ENCODE data around the gene RGSL1. TPM values are rescaled to one million over a fixed set of nuclear protein-coding genes. Genes with fewer than 3 reads are reported as not detected.

RGSL1 gene
- total RNA-seq, 1 experiment from 2014 or later: not detected

DNA sequence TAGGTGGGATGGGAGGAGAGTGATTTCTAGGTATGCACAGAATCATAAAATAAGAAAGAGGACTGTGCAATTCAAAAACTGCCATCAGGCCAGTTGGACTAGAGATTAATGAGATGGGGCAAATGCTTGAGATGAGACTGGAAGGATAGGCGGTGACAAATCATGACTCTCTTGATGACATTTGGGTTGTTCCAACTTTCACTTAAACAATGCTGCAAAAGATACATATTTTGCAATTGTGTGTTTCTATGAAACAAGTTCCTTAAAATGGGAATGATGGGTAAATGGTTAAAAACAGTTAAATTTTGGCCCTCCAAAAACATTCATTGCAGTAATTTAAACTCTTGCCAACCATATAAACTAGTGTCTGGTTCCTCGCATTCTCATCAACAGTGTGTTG lies 84.0 kb downstream of the RGSL1 start:
- Histone ChIP-seq H3K9ac (ENCODE audit: low read length) (no peak overlapping the region), H3K9me3 (ENCODE audit: low read length) (no peaks in the 10 kb centered on the region), H2AFZ (ENCODE audit: low read length) (no peak overlapping the region), H3F3A (ENCODE audit: low read length, unreplicated experiment) (no peaks in the 10 kb centered on the region), H3K27me3 (ENCODE audit: low read length) (peaks cover 56% of the 10 kb centered on the region), H3K4me1 (ENCODE audit: insufficient read depth, low read length) (no peaks in the 10 kb centered on the region), H3K4me2 (ENCODE audit: low read length) (no peak overlapping the region), H3K9me2 (replicated peaks; ENCODE audit: low read length) (no peaks in the 10 kb centered on the region), H3K36me3 (ENCODE audit: low read depth, low read length) (no peaks in the 10 kb centered on the region), H3K79me2 (ENCODE audit: low read length) (no peaks in the 10 kb centered on the region), H3K27ac (ENCODE audit: low read length) (no peak overlapping the region), H3K4me3 (ENCODE audit: low read length) (no peak overlapping the region), H4K20me1 (ENCODE audit: low read length) (no peaks in the 10 kb centered on the region)
- ChIA-PET POLR2A (ENCODE audit: unreplicated experiment) (no interaction called here), CTCF (no interaction called here)
- intact Hi-C loops (cut with micrococcal nuclease): no loop called here
- TF ChIP-seq EZH2 (IDR thresholded peaks at IDR 0.05; ENCODE audit: low read length, unreplicated experiment) (no peak), CTCF (conservative IDR thresholded peaks at IDR 0.05; ENCODE audit: low read depth, low read length) (no peak), EZH2phosphoT487 (IDR thresholded peaks at IDR 0.05; ENCODE audit: borderline replicate concordance, low read length) (no peak)
- ATAC-seq: no peak
- no peak for DNase-seq
- BruUV-seq (replicated peaks): no TSS peak

- intact Hi-C loops (cut with micrococcal nuclease): no loop called here
Observed at GRCh38 chr1:182549346-182549745, 99.4 kb downstream of the RGSL1 start.

GRCh38 chr1:182549811-182550210 lies 99.9 kb downstream of the RGSL1 start:
- POLR2A ChIA-PET (ENCODE audit: unreplicated experiment): no interaction called here
- no peak for ATAC-seq

More at GRCh38 chr1:182549346-182549745, 99.4 kb downstream of the RGSL1 start:
- Histone ChIP-seq H3F3A (ENCODE audit: low read length, unreplicated experiment) (no peaks in the 10 kb centered on the region), H3K27ac (ENCODE audit: low read length) (no peak overlapping the region), H4K20me1 (ENCODE audit: low read length) (no peaks in the 10 kb centered on the region), H3K4me3 (ENCODE audit: low read length) (no peak overlapping the region), H3K9me3 (ENCODE audit: low read length) (no peaks in the 10 kb centered on the region), H3K9ac (ENCODE audit: low read length) (no peak overlapping the region), H3K79me2 (ENCODE audit: low read length) (no peaks in the 10 kb centered on the region), H3K27me3 (ENCODE audit: low read length) (peaks cover 8% of the 10 kb centered on the region; the same call in 1 of the 2 replicates), H3K9me2 (replicated peaks; ENCODE audit: low read length) (no peaks in the 10 kb centered on the region), H3K4me2 (ENCODE audit: low read length) (no peak overlapping the region), H3K36me3 (ENCODE audit: low read depth, low read length) (no peaks in the 10 kb centered on the region), H3K4me1 (ENCODE audit: insufficient read depth, low read length) (no peaks in the 10 kb centered on the region), H2AFZ (ENCODE audit: low read length) (no peak overlapping the region)
- ChIA-PET POLR2A (ENCODE audit: unreplicated experiment) (no interaction called here), CTCF (no interaction called here)
- ATAC-seq (no peak), DNase-seq (no peak)
- TF ChIP-seq EZH2 (IDR thresholded peaks at IDR 0.05; ENCODE audit: low read length, unreplicated experiment) (no peak), EZH2phosphoT487 (IDR thresholded peaks at IDR 0.05; ENCODE audit: borderline replicate concordance, low read length) (no peak)
- no TSS peak for BruUV-seq (replicated peaks)

More at GRCh38 chr1:182549811-182550210, 99.9 kb downstream of the RGSL1 start:
- Histone ChIP-seq H3K9me2 (replicated peaks; ENCODE audit: low read length) (no peaks in the 10 kb centered on the region), H3K36me3 (ENCODE audit: low read depth, low read length) (no peaks in the 10 kb centered on the region), H3K27ac (ENCODE audit: low read length) (no peak overlapping the region), H3K9ac (ENCODE audit: low read length) (no peak overlapping the region), H3K4me1 (ENCODE audit: insufficient read depth, low read length) (no peaks in the 10 kb centered on the region), H4K20me1 (ENCODE audit: low read length) (no peaks in the 10 kb centered on the region), H3K4me3 (ENCODE audit: low read length) (no peak overlapping the region), H2AFZ (ENCODE audit: low read length) (no peak overlapping the region), H3K4me2 (ENCODE audit: low read length) (no peak overlapping the region), H3K9me3 (ENCODE audit: low read length) (no peaks in the 10 kb centered on the region), H3K27me3 (ENCODE audit: low read length) (peaks cover 8% of the 10 kb centered on the region; the same call in 1 of the 2 replicates), H3K79me2 (ENCODE audit: low read length) (no peaks in the 10 kb centered on the region), H3F3A (ENCODE audit: low read length, unreplicated experiment) (no peaks in the 10 kb centered on the region)
- CTCF ChIA-PET: no interaction called here
- BruUV-seq (replicated peaks): no TSS peak
- TF ChIP-seq CTCF (conservative IDR thresholded peaks at IDR 0.05; ENCODE audit: low read depth, low read length): no peak
- no peak for TF ChIP-seq EZH2 (IDR thresholded peaks at IDR 0.05; ENCODE audit: low read length, unreplicated experiment)
- TF ChIP-seq EZH2phosphoT487 (IDR thresholded peaks at IDR 0.05; ENCODE audit: borderline replicate concordance, low read length): no peak
- intact Hi-C loops (cut with micrococcal nuclease): no loop called here
- DNase-seq: no peak
